Testis (tissue), 3 donors: ENCODE results near the gene VSNL1. TPM values are rescaled to one million over a fixed set of nuclear protein-coding genes. Genes with fewer than 3 reads are reported as not detected.

ENCODE experiments used
- DNase-seq: peaks from one replicate; pipeline ENCODE4 v3.0.0-alpha.2; 2019
- H3K27ac ChIP-seq, 2 donors: fragments of 200-600 bp; sonication (generic); one replicate each; pipeline ENCODE4 v1.5.1; 2019
- H3K27me3 ChIP-seq: fragments of 200-600 bp; sonication (generic); one replicate; pipeline ENCODE4 v1.5.1; 2019
- H3K36me3 ChIP-seq: fragments of 200-600 bp; sonication (generic); one replicate; pipeline ENCODE4 v1.5.1; 2017; ENCODE audit warnings: low read depth; ENCODE audit errors: missing control alignments
- H3K4me1 ChIP-seq: fragments of 200-600 bp; sonication (generic); one replicate; pipeline ENCODE4 v1.5.1; 2019
- H3K4me3 ChIP-seq, 2 donors: fragments of 200-600 bp; sonication (generic); one replicate each; pipeline ENCODE4 v1.5.1; 2017 to 2019
- H3K9me3 ChIP-seq: fragments of 200-600 bp; sonication (generic); one replicate; pipeline ENCODE4 v1.5.1; 2017
- CTCF ChIP-seq, 3 experiments: fragments of 450-650 bp in 2 of 3; fragments of 200-600 bp in 1 of 3; sonication (generic) in 1 of 3; IDR thresholded peaks; one replicate each; pipeline ENCODE4 v1.5.1; 2016 to 2019; ENCODE audit warnings: antibody characterized with exemption in 3 of 3, mild to moderate bottlenecking in 2 of 3, moderate library complexity in 1 of 3
- POLR2A ChIP-seq: fragments of 450-650 bp; IDR thresholded peaks from one replicate; pipeline ENCODE4 v1.6.1; 2017; ENCODE audit warnings: antibody characterized with exemption, mild to moderate bottlenecking, moderate library complexity
- WGBS, 2 donors: methylation state at CpG; one replicate each; pipeline ENCODE4 v1.1.5; 2018; 5-methylcytosine and 5-hydroxymethylcytosine counted together
- intact Hi-C: fragments of 100-400 bp; cut with DNase I; formaldehyde crosslinking; loops from one replicate; pipeline ENCODE4 v1.15.1; 2023; ENCODE audit warnings: low total_unique reads
- polyA plus RNA-seq: library from polyadenylated mRNA; stranded (reverse); fragments of 350-450 nt; fragmentation: Illumina TruSeq; extraction: RNeasy Lipid Tissue Mini Kit (QIAGEN cat#74804); gene quantifications from one replicate; pipeline ENCODE4 v1.2.3, GENCODE V29; 2014; ENCODE audit warnings: low read depth, low replicate concordance; ENCODE audit not compliant: insufficient read depth
- total RNA-seq, 2 donors: library from RNA; depleted of rRNA; stranded (reverse); fragments of >200 nt; gene quantifications; one replicate each; pipeline ENCODE4 v1.2.3, GENCODE V29; 2016

VSNL1 gene
- total and polyA plus RNA-seq, 3 donors from 2014 or later = 0.46 to 1.8 (median 1.4) TPM

- no peaks in the 10 kb centered on the region for H3K36me3 ChIP-seq
- intact Hi-C loops = no loop called here
- TF ChIP-seq CTCF (IDR thresholded peaks at IDR 0.05) (no peak), POLR2A (no peak)
- H3K27me3 ChIP-seq = no peaks in the 10 kb centered on the region
- DNase-seq = no peak
- H3K4me1 ChIP-seq = no peaks in the 10 kb centered on the region
- H3K4me3 ChIP-seq = no peak overlapping the region
- H3K9me3 ChIP-seq = no peaks in the 10 kb centered on the region
- WGBS, 2 donors = 88 to 94% methylated on average over 4 of the region's 4 CpGs
- no peak overlapping the region for H3K27ac ChIP-seq
Measured at GRCh38 chr2:17644997-17645720, 104.7 kb downstream of the VSNL1 start.

GRCh38 chr2:17646081-17646554 lies 105.6 kb downstream of the VSNL1 start:
- TF ChIP-seq POLR2A (no peak), CTCF (IDR thresholded peaks at IDR 0.05) (peak; percentile 87 to 96 (median 92))
- intact Hi-C loops = no loop called here
- Histone ChIP-seq H3K4me3 (no peak overlapping the region), H3K27me3 (no peaks in the 10 kb centered on the region), H3K27ac (no peak overlapping the region), H3K4me1 (no peaks in the 10 kb centered on the region), H3K36me3 (no peaks in the 10 kb centered on the region), H3K9me3 (no peaks in the 10 kb centered on the region)
- DNase-seq = peak; percentile 72
- WGBS, 2 donors = 12 to 21% methylated on average over 3 of the region's 3 CpGs

- Histone ChIP-seq H3K9me3 (no peaks in the 10 kb centered on the region), H3K4me1 (no peaks in the 10 kb centered on the region), H3K27me3 (no peaks in the 10 kb centered on the region), H3K36me3 (no peaks in the 10 kb centered on the region), H3K27ac (no peak overlapping the region), H3K4me3 (no peak overlapping the region)
- TF ChIP-seq POLR2A = no peak
- TF ChIP-seq CTCF (IDR thresholded peaks at IDR 0.05) = no peak
- no peak for DNase-seq
- 69 to 79% methylated on average over 5 of the region's 5 CpGs for WGBS, 2 donors
- intact Hi-C loops = no loop called here
Measured at GRCh38 chr2:17646838-17647701, 106.6 kb downstream of the VSNL1 start.

GRCh38 chr2:17648581-17648980 lies 108.1 kb downstream of the VSNL1 start:
- TF ChIP-seq CTCF (IDR thresholded peaks at IDR 0.05) (no peak), POLR2A (no peak)
- H3K27me3 ChIP-seq = no peaks in the 10 kb centered on the region
- no peak overlapping the region for H3K4me3 ChIP-seq
- DNase-seq = no peak
- H3K9me3 ChIP-seq = no peaks in the 10 kb centered on the region
- intact Hi-C loops = no loop called here
- H3K36me3 ChIP-seq = no peaks in the 10 kb centered on the region
- no peaks in the 10 kb centered on the region for H3K4me1 ChIP-seq
- WGBS, 2 donors = 79 to 83% methylated on average over 1 of the region's 1 CpG
- no peak overlapping the region for H3K27ac ChIP-seq
